AG04449 (cell line): ENCODE measurements around the gene NPC1L1.

Experiments used
- CTCF ChIA-PET: fragments of 350-600 bp; formaldehyde crosslinking; extraction: SDS; loops from one replicate; lab custom pipeline; 2021; ENCODE audit warnings: antibody characterized with exemption; lab: Yijun Ruan, JAX
- POLR2A ChIA-PET: fragments of 400-600, 350-600 bp; formaldehyde crosslinking; extraction: SDS; loops from one replicate; lab custom pipeline; 2020; ENCODE audit warnings: antibody characterized with exemption, inconsistent platforms; lab: Yijun Ruan, JAX
- DNase-seq: peaks from one replicate; pipeline ENCODE4 v3.0.0-alpha.2; 2010; ENCODE audit warnings: low read depth, low spot score
- H3K4me3 ChIP-seq: 2 replicates; pipeline ENCODE4 v1.5.1; 2011; ENCODE audit warnings: low read depth, mild to moderate bottlenecking, control low read depth, low read length
- TF ChIP-seq, protein P1 (sequence below): IDR thresholded peaks from one replicate; pipeline ENCODE4 v1.5.1; 2011; ENCODE audit warnings: mild to moderate bottlenecking, moderate library complexity, low read length, control low read depth, inconsistent platforms; ENCODE audit not compliant: insufficient read depth; ENCODE audit errors: missing control alignments

NPC1L1 gene

DNA sequence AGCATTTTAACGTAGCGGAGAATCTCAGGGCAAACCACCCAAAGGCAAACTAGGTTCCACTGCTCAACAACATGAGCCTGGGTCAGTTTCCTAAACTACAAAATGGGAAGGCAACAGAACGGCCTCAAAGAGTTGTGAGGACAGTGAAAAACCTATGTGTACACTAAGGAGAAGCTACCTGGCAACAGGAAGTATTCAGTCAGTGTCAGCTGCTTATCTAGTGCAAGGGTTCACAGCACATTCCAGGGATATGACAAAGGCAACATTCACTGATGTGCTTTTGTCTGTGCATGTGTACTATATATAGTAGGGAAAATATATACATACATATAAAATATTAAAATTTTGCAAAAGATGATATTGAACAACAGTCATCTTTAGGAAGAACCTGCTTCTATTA lies 67.8 kb downstream of the NPC1L1 start:
- ChIA-PET CTCF (interaction anchor here (1.5 to 4.2 kb wide), 4 partner anchors 10 to 232 kb away, joined by 3 to 45 read pairs (median 6); no protein-coding TSS in a partner anchor), POLR2A (no interaction called here)
- no peak for DNase-seq
- TF ChIP-seq, protein P1, sequence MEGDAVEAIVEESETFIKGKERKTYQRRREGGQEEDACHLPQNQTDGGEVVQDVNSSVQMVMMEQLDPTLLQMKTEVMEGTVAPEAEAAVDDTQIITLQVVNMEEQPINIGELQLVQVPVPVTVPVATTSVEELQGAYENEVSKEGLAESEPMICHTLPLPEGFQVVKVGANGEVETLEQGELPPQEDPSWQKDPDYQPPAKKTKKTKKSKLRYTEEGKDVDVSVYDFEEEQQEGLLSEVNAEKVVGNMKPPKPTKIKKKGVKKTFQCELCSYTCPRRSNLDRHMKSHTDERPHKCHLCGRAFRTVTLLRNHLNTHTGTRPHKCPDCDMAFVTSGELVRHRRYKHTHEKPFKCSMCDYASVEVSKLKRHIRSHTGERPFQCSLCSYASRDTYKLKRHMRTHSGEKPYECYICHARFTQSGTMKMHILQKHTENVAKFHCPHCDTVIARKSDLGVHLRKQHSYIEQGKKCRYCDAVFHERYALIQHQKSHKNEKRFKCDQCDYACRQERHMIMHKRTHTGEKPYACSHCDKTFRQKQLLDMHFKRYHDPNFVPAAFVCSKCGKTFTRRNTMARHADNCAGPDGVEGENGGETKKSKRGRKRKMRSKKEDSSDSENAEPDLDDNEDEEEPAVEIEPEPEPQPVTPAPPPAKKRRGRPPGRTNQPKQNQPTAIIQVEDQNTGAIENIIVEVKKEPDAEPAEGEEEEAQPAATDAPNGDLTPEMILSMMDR, result no peak
- H3K4me3 ChIP-seq, result no peak overlapping the region

DNA sequence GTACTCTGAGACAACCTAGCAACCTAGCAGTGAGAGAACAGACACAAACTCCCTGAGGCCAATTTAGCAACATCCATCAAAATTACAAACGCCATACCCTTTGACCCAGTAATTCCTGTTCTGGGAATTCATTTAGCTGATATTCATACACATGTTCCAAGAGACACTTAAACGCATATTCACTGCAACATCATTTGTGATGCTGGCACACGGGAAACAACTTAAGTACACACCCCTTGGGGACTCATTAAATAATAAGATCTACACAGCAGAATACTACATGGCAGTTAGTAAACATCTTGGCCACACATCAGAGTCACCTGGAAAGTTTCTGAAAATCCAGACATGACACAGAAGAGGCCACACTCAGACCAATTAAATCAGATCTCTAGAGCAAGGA lies 68.3 kb downstream of the NPC1L1 start:
- ChIA-PET CTCF (interaction anchor here (1.5 to 4.2 kb wide), 3 partner anchors 11 to 231 kb away, joined by 3 to 45 read pairs (median 7); no protein-coding TSS in a partner anchor), POLR2A (no interaction called here)
- TF ChIP-seq, protein P1, result no peak
- no peak overlapping the region for H3K4me3 ChIP-seq
- no peak for DNase-seq

DNA sequence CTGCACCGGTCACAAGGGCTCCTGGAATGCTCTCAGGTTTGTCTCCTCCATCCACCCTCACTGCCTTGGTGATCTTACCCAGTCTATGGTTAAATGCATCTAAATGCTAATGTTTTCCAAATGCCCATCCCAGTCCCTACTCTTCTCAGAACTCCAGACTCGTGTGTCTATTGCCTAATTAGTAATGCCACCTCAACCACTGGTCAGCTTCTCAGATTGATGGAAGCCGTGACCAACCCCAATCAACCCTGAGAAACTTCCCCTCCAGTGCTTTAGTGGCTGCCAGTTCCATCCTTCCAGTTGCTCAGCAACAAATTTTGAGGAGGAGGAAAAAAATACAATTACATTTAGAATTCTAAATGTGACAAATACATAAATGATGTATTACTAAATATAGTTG lies 69.3 kb downstream of the NPC1L1 start:
- no peak overlapping the region for H3K4me3 ChIP-seq
- TF ChIP-seq, protein P1, result no peak
- ChIA-PET CTCF (interaction anchor here (1.6 to 2.5 kb wide), 2 partner anchors 123 to 230 kb away, joined by 7 to 13 read pairs; no protein-coding TSS in a partner anchor), POLR2A (no interaction called here)
- no peak for DNase-seq

DNA sequence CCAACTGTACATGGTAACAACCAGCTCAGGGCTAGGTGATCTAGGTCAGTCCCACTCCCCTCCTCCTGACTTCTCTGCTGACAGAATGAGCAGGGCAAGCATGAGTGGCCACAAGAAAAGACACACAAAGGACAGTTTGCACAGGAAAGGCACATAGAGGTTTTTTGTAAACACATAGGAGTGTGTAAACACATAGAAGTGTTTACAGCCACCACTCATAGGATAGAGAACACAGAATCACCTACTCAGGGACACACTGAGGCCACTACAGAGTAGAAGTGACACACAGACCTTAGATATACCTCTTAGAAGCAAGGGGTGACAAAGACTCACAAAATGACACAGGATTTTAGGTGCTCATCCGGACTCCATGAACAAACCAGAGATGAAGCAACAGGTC lies 69.7 kb downstream of the NPC1L1 start:
- CTCF ChIA-PET, result interaction anchor here (1.1 to 2.5 kb wide), 3 partner anchors 223 to 230 kb away, joined by 3 to 13 read pairs (median 5); no protein-coding TSS in a partner anchor
- POLR2A ChIA-PET, result no interaction called here
- TF ChIP-seq, protein P1, result no peak
- no peak overlapping the region for H3K4me3 ChIP-seq
- no peak for DNase-seq

DNA sequence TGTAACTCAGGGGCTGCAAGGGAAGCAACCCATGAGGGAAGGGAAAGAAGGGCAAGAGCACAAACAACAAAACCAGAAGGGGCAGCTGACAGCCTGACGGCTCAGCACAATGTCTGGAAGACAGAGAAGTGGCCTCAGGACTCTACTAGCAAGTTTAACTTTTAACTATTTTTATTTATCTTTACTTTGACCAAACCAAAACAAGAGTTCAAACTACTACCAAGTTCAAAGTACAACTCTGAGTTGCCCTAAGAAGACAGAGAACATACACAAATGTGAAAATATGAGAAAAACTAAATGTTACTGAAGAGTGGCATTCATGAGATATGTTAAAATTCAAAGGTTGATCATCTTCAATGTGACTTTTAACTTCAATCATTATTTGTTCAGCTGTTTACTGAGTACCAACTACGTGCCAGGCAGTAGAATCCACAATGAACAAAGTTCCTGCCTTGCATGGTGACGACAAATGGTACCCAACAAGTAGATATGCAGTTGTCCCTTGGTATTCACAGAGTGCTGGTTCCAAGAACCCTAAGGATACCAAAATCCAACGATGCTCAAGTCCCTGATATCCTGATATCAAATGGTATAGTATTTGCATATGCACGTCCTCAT lies 70.4 kb downstream of the NPC1L1 start:
- TF ChIP-seq, protein P1, result no peak

DNA sequence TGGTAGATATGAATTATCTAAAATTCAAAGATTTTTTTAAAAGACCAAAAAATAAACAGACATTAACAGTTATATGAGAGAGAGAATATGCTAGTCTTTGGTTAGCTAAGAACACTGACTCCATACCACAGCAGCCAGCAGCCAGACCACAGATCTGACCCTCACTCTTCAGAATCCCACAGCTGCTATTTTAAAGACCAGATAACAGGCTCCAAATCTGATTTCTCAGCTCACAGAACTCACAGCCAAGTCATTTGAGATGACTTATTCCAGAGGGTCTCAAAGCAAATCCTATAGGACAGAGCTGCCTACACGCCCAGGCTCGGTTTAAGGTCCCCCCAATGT lies 71.0 kb downstream of the NPC1L1 start:
- ChIA-PET POLR2A (no interaction called here), CTCF (interaction anchor here (0.8 to 2.5 kb wide), 5 partner anchors 9 to 255 kb away, joined by 3 to 13 read pairs (median 5); no protein-coding TSS in a partner anchor)
- no peak overlapping the region for H3K4me3 ChIP-seq
- DNase-seq, result no peak
- TF ChIP-seq, protein P1, result no peak

More for the DNA sequence above, 70.4 kb downstream of the NPC1L1 start:
- H3K4me3 ChIP-seq, result no peak overlapping the region
- POLR2A ChIA-PET, result no interaction called here
- DNase-seq, result no peak
- CTCF ChIA-PET, result interaction anchor here (1.1 to 2.5 kb wide), 4 partner anchors 223 to 256 kb away, joined by 3 to 13 read pairs (median 4); no protein-coding TSS in a partner anchor
